Measurements from ENCODE around the gene VTI1A.

Gene VTI1A

DNA sequence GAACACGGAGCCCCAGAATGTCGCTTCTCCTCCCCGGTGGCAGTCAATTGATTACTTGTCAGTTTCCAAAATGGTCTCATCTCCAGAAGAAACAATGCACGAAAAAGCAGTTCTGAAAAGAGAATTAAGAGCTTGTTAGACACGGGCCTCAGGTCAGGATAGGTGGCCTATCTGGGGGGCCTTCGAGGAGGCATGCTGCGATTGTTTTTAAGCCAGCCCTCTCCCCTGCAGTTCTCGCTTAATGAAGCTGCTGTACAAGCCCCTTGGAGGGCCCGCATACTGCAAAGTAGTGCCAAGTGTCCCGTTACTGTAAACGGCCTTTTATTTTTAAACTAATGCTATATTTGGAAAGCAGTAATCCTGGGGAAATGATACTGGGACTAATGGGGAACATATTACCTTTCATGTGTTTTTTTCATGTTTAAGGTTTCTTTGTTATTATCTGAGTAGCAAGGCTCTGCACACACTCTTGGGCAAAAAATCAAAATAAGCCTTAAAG lies 388.3 kb downstream of the VTI1A start:
- TF ChIP-seq, protein P1, sequence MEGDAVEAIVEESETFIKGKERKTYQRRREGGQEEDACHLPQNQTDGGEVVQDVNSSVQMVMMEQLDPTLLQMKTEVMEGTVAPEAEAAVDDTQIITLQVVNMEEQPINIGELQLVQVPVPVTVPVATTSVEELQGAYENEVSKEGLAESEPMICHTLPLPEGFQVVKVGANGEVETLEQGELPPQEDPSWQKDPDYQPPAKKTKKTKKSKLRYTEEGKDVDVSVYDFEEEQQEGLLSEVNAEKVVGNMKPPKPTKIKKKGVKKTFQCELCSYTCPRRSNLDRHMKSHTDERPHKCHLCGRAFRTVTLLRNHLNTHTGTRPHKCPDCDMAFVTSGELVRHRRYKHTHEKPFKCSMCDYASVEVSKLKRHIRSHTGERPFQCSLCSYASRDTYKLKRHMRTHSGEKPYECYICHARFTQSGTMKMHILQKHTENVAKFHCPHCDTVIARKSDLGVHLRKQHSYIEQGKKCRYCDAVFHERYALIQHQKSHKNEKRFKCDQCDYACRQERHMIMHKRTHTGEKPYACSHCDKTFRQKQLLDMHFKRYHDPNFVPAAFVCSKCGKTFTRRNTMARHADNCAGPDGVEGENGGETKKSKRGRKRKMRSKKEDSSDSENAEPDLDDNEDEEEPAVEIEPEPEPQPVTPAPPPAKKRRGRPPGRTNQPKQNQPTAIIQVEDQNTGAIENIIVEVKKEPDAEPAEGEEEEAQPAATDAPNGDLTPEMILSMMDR (conservative IDR thresholded peaks at IDR 0.05; ENCODE audit: low read depth, low read length): no peak
- H3K27ac ChIP-seq: no peak overlapping the region
- no peaks in the 10 kb centered on the region for H3K36me3 ChIP-seq (ENCODE audit: insufficient read depth)
- H3K4me1 ChIP-seq (ENCODE audit: low read depth, poor library complexity, severe bottlenecking): no peaks in the 10 kb centered on the region
- no peak overlapping the region for H2AFZ ChIP-seq (ENCODE audit: low read depth)
- no peaks in the 10 kb centered on the region for H3K79me2 ChIP-seq (ENCODE audit: insufficient read depth, low read depth)
- H4K20me1 ChIP-seq (ENCODE audit: insufficient read depth): no peaks in the 10 kb centered on the region
- H3K4me3 ChIP-seq (IDR thresholded peaks at IDR 0.05; ENCODE audit: insufficient read depth, low read depth, low read length): no peak overlapping the region
- H3K9ac ChIP-seq: no peak overlapping the region
- no peaks in the 10 kb centered on the region for H3K27me3 ChIP-seq (ENCODE audit: insufficient read depth, low read depth)
- no peak overlapping the region for H3K4me2 ChIP-seq

DNA sequence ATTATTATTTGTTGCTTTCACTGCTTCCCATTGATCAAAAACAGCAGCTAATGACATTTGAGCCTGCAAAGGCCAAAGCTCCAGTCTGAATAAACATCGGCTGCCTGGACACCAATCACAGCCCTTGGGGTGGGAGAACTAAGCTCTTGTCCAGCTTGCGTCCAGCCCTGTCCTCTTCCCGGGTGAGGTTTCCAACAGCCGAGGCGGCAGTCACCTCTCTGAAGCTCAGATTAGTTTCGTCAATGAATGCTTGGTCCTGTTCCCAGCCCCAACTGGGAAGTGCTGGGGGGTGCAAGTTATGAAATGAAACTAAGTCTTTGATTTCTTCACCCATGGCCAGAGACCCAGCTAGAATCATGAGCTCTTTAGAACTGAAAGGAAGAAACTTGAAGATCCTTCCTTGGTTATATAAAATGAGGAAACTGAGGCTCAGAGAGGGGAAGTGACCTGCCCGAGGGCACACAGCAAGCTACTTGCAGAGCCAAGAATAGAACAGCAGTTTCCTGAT lies 389.0 kb downstream of the VTI1A start:
- H2AFZ ChIP-seq (ENCODE audit: low read depth): no peak overlapping the region
- no peak overlapping the region for H3K9ac ChIP-seq
- H3K4me2 ChIP-seq: no peak overlapping the region
- H4K20me1 ChIP-seq (ENCODE audit: insufficient read depth): no peaks in the 10 kb centered on the region
- H3K79me2 ChIP-seq (ENCODE audit: insufficient read depth, low read depth): no peaks in the 10 kb centered on the region
- H3K27me3 ChIP-seq (ENCODE audit: insufficient read depth, low read depth): no peaks in the 10 kb centered on the region
- no peak overlapping the region for H3K4me3 ChIP-seq (IDR thresholded peaks at IDR 0.05; ENCODE audit: insufficient read depth, low read depth, low read length)
- no peaks in the 10 kb centered on the region for H3K36me3 ChIP-seq (ENCODE audit: insufficient read depth)
- TF ChIP-seq, protein P1 (conservative IDR thresholded peaks at IDR 0.05; ENCODE audit: low read depth, low read length): no peak
- H3K4me1 ChIP-seq (ENCODE audit: low read depth, poor library complexity, severe bottlenecking): no peaks in the 10 kb centered on the region
- H3K27ac ChIP-seq: no peak overlapping the region

DNA sequence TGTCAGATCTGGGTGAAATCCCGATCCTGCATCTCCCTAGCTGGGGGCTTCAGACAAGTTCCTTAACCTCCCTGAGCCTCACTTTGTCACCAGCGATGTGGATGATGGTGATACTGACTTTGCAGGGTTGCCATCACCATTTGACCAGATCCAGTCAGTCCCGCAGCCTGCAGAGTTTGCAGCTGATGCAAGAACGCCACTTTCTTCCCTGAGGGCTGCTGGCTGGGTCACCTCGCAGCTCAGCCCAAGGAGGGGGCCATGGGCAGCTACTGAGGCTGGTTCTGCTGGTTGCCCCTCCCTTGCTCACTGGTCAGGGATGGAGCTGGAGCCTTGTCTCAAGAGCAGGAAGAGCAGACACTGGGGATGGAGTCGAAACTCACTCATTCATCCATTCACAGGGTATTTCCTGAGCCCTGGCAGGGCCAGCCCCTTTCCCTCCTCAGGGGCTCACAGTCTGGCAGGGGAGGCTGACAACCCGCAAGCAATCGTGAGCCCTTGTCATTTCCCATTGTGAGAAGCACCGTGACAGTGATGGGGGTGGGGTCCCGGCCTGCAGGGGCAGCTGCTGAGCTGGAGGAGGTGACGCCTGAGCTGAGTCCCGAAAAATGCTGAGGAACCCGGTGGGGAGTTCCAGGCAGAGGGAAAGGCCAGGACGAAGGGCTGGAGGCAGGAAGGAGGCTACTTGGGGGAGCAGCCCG lies 391.9 kb downstream of the VTI1A start:
- H3K36me3 ChIP-seq (ENCODE audit: insufficient read depth): no peaks in the 10 kb centered on the region
- H4K20me1 ChIP-seq (ENCODE audit: insufficient read depth): no peaks in the 10 kb centered on the region
- no peak overlapping the region for H3K27ac ChIP-seq
- no peaks in the 10 kb centered on the region for H3K79me2 ChIP-seq (ENCODE audit: insufficient read depth, low read depth)
- no peaks in the 10 kb centered on the region for H3K4me1 ChIP-seq (ENCODE audit: low read depth, poor library complexity, severe bottlenecking)
- H3K9ac ChIP-seq: no peak overlapping the region
- TF ChIP-seq, protein P1 (conservative IDR thresholded peaks at IDR 0.05; ENCODE audit: low read depth, low read length): no peak
- no peak overlapping the region for H2AFZ ChIP-seq (ENCODE audit: low read depth)
- H3K4me3 ChIP-seq (IDR thresholded peaks at IDR 0.05; ENCODE audit: insufficient read depth, low read depth, low read length): no peak overlapping the region
- no peaks in the 10 kb centered on the region for H3K27me3 ChIP-seq (ENCODE audit: insufficient read depth, low read depth)
- no peak overlapping the region for H3K4me2 ChIP-seq

DNA sequence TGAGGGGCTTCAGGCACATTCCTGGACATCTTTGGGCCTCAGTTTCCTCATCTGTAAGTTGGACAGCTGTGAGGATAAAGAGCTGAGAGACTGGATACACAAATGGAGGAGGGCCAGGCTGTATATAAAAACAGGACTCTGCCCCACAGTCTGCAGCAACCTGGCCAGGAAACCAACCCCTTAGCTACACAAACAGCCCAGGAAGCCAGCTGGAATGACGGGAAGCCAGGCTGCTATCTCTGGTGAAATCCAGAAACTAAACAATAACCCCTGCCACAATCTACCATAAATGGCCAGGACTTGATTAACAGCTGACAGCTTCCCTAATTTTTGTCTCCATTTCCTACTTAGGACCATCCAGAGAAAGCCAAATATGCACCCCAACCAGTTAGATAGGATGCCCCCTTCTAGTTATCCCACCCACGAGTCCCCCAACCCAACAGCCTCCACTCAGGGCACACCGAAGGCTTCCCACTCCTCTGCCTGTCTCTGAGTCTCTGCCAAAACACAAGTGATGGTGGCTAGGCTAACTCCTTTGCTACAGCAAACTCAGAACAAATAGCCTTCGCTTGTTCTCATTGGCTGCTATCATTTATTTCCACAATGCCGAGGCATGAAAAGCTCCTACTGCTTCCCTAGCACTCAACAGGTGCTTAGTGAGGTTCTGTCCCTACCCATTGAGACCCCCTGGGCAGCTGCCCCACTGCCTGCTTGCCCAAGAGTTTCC lies 393.1 kb downstream of the VTI1A start:
- H2AFZ ChIP-seq (ENCODE audit: low read depth): no peak overlapping the region
- H3K79me2 ChIP-seq (ENCODE audit: insufficient read depth, low read depth): no peaks in the 10 kb centered on the region
- H3K4me1 ChIP-seq (ENCODE audit: low read depth, poor library complexity, severe bottlenecking): no peaks in the 10 kb centered on the region

More for the DNA sequence above, 393.1 kb downstream of the VTI1A start:
- Histone ChIP-seq H3K27me3 (ENCODE audit: insufficient read depth, low read depth) (no peaks in the 10 kb centered on the region), H3K36me3 (ENCODE audit: insufficient read depth) (no peaks in the 10 kb centered on the region), H4K20me1 (ENCODE audit: insufficient read depth) (no peaks in the 10 kb centered on the region), H3K4me3 (IDR thresholded peaks at IDR 0.05; ENCODE audit: insufficient read depth, low read depth, low read length) (no peak overlapping the region), H3K9ac (no peak overlapping the region), H3K4me2 (no peak overlapping the region), H3K27ac (no peak overlapping the region)
- TF ChIP-seq, protein P1 (conservative IDR thresholded peaks at IDR 0.05; ENCODE audit: low read depth, low read length): no peak
